Amniotic stem cell (primary cell): Measurements from ENCODE around the gene PAK3.

Experiments
- DNase-seq: peaks from one replicate; lab custom pipeline; 2025; lab: John Stamatoyannopoulos, UW

Gene PAK3

DNA sequence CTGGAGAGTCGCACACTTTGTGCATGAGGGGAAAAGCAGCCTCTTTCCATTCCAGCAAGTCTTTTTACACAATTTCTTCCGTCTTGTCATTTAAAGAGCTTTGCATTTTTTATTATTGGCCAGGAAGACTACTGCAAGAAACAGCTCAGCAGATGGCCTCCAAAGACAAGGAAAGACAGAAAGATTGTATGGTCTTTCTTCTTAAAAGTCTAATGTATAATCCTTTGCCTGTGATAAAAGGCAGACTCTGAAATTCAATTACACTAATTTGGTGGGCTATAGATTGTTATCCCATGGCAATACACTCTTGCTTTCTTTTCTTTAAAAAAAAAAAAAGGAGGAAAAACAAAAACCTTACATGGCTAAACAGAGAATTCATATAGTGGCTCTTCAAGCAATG lies 168.4 kb downstream of the PAK3 start:
- no peak for DNase-seq

DNA sequence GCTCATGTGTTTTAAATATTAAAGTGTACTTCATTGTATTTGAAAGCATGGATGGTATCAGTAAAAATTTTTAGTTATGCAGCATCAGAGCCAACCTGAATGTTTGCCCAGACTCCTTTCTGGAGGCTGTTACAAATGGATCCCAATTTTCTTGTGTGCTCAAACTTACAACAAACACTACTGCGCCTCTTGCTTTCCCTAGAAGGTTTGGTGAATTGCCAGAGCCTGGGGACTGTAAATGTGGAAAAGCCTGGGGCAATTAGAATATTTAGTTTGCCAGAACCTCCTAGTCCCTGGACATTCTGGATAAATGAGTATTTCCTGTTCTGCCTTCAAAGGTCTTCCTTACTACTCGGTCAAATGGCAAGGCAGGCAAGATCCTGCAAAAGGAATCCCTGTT lies 169.5 kb downstream of the PAK3 start:
- DNase-seq, result no peak

DNA sequence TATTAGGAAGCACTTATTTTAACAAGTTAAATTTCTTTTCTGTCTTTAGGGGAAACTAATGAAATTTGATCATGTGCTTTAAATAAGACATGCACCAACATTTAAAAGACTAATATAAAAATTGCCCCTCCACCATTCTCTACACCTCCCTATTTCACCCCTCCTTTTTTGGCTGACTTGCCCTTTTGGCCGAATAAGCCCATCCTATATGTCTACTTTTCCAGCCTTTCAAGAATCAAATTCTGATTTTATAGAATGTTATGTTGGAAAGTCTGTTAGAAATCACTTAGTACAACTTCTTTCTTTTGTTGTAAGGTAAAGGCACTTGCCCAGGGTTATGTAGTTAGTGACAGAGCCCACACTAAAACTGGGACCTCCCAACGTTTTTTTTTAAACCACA lies 172.5 kb downstream of the PAK3 start:
- DNase-seq, result no peak

DNA sequence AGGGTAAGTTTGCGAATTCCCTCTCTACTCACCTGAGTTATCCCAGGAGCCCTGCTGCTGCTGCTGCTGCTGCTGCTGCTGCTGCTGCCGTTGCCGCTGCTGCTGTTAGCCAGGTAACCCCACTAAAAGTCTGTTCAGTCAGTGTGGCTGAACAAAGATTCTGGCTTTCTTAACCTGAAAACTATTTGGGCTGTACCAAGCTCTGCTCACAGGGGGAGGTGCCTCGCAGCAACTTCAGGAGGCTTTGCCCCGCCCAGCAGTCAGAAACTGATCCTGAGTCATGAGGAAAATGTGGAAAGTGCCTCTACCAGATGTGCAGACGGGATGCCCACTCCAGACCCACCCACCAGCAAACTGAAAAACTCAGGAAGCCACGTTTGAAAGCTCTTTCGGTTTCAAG lies 174.3 kb downstream of the PAK3 start, which contains the start of gene CAPN6:
CAPN6 (minus strand) TSS at position 145 of the 400 bp plus-strand sequence. CDS start 6,547 bp downstream, outside the sequence.
- no peak for DNase-seq
